Thyroid gland (tissue), 4 donors: Measurements from ENCODE around the gene HDAC11.

Experiments
- CTCF ChIP-seq, 6 experiments: fragments of 200-600 bp in 3 of 6; fragments of 450-650 bp in 3 of 6; sonication (generic) in 3 of 6; IDR thresholded peaks; one replicate each; pipeline ENCODE4 v1.5.1; 2016 to 2019; ENCODE audit warnings: antibody characterized with exemption in 6 of 6, mild to moderate bottlenecking in 2 of 6, inconsistent platforms in 1 of 6, moderate library complexity in 1 of 6
- POLR2A ChIP-seq, 2 donors: fragments of 450-650 bp; IDR thresholded peaks; one replicate each; pipeline ENCODE4 v1.6.1; 2017; ENCODE audit warnings: antibody characterized with exemption in 2 of 2, mild to moderate bottlenecking in 2 of 2, moderate library complexity in 1 of 2

GRCh38 chr3:13487403-13487802, 7.3 kb downstream of the HDAC11 start:
- TF ChIP-seq CTCF (IDR thresholded peaks at IDR 0.05) = no peak
- TF ChIP-seq POLR2A (IDR thresholded peaks at IDR 0.05) = no peak
